Retinal pigment epithelial cell (primary cell): Measurements from ENCODE around the gene ETS1.
A peak's percentile ranks its signal among the peaks of the same experiment; 100 is the strongest.

Experiments
- DNase-seq: peaks from one replicate; pipeline ENCODE4 v3.0.0-alpha.2; 2010; ENCODE audit warnings: low read depth
- H3K4me3 ChIP-seq: 2 replicates; pipeline ENCODE4 v1.5.1; 2011; ENCODE audit warnings: mild to moderate bottlenecking, low read length, control low read depth, moderate library complexity
- TF ChIP-seq, protein P1 (sequence below): conservative IDR thresholded peaks from 2 replicates; pipeline ENCODE4 v1.5.1; 2011; ENCODE audit warnings: low read depth, low read length, control low read depth, inconsistent platforms

The ETS1 gene

DNA sequence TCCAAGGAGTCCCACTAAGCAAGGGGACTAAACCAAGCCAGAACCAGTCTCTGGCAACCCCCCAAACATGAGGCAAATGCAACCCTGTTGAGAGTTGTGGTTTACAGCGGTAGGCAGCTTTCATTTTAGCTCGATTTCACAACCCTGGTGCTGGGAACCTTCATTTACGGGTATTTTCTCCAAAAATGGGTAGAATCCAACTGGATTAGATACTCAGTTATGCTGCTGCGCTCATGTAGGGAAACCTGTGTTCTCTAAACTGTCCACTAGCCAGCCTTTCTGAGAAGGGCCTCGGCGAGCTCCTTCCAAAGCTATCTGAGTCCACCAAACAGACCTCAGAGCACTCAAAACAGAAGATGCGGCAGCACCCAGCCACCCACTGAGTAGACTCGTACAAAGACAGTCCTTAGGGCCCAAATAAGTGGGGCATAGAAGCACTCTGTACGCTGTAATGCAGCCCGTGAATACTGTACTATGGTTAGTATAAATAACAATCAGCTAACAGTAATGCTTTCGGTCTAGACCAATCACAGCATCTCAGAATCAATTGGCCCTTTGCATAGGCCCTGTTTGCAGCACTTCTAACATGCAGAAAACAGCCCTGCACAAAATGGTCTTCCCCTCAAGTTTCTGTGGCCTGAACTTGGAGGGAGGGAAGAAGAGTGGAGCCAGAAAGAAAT is 104.7 kb downstream of the ETS1 start:
- DNase-seq: no peak
- TF ChIP-seq, protein P1, sequence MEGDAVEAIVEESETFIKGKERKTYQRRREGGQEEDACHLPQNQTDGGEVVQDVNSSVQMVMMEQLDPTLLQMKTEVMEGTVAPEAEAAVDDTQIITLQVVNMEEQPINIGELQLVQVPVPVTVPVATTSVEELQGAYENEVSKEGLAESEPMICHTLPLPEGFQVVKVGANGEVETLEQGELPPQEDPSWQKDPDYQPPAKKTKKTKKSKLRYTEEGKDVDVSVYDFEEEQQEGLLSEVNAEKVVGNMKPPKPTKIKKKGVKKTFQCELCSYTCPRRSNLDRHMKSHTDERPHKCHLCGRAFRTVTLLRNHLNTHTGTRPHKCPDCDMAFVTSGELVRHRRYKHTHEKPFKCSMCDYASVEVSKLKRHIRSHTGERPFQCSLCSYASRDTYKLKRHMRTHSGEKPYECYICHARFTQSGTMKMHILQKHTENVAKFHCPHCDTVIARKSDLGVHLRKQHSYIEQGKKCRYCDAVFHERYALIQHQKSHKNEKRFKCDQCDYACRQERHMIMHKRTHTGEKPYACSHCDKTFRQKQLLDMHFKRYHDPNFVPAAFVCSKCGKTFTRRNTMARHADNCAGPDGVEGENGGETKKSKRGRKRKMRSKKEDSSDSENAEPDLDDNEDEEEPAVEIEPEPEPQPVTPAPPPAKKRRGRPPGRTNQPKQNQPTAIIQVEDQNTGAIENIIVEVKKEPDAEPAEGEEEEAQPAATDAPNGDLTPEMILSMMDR: no peak
- no peak overlapping the region for H3K4me3 ChIP-seq

DNA sequence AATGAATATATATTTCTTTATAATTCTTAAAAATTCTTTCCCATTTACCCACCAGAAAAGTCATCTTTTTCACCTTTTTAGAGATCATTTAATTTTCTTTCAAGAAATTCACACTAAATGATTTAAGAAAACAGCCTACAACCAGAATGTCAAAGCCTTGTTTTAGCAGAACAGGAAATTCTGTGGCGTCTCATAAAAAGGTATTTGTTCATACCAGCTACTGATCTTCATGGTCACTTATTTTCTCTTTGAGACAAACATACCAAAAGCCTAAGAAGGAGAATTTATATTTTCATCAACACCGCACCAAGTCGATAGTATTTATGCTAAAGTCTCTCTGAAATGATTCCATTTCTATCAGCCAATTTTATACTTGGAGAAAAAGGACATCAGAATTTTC is 105.3 kb downstream of the ETS1 start:
- TF ChIP-seq, protein P1: no peak
- DNase-seq: no peak
- H3K4me3 ChIP-seq: no peak overlapping the region

DNA sequence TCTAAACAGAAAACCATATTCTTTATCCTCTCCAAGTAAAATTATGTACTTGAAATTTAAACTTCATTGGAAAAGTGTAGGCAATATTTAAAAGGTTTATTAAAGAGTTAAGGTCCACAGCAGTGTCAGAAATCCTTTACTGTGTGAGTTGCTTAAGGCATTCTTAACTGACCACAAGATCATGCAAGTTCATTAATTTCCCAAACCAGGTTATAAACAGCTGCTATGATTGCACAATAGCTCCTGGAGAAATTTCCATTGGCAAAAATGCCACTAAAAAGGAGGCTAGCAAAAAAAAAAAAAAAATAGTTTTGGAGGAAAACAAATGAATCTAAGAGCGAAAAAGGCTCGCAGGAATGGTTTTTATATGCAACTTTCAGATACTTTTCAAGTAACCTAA is 106.2 kb downstream of the ETS1 start:
- TF ChIP-seq, protein P1: no peak
- no peak overlapping the region for H3K4me3 ChIP-seq
- peak; percentile 87 for DNase-seq

DNA sequence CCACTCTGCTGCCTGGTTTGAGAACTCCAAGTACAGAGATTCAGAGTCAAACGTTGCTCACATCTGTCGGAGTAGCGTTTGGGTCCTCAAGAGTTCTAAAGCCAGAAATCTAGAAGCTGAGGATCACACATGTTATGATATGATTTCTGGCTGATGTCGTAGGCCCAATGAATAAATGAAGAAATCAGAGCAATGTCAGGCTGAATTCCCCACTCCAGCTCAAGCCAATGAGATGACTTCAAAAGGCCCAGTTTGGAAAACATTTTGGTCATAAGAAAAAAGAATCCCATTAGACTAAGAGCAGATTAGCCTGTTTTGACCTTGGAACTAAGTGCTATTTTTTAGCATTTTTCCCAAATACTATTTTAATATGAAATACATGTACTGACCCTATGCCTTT is 106.7 kb downstream of the ETS1 start:
- DNase-seq: no peak
- H3K4me3 ChIP-seq: no peak overlapping the region
- TF ChIP-seq, protein P1: no peak

DNA sequence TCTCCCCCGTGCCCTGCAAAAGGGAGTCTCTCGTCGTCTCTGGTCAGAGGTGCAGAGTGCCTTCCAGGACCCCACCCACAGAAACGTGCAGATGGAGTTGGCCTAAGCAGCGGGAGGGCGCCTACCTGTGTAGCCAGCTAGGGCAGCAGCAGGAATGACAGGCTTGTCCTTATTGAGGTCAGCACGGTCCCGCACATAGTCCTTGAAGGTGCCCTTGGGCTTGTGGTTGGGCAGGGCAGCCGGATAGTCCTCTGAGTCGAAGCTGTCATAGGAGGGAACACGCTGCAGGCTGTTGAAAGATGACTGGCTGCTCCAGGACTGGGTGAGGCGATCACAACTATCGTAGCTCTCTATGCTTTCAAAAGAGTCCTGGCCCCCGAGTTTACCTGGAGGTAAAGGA is 107.3 kb downstream of the ETS1 start:
- H3K4me3 ChIP-seq: no peak overlapping the region
- DNase-seq: no peak
- TF ChIP-seq, protein P1: no peak

DNA sequence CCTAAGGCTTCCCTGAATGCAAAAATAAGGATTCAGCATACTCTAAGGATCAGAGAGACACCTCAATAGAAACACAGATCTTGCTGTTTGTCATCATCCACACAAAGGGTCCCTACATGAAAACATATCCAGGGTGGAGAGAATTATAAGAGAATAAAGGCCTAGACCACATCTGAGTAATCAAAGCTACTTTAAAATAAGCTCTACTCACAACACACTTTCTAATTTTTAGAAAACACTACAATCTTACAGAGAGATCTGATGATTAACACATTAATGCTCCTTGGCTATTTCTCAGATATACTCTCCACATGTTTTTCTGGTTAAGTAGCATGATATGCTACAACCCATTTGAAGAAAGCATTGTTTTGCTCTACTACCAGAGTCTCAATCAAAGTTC is 108.2 kb downstream of the ETS1 start:
- TF ChIP-seq, protein P1: no peak
- no peak for DNase-seq
- no peak overlapping the region for H3K4me3 ChIP-seq

DNA sequence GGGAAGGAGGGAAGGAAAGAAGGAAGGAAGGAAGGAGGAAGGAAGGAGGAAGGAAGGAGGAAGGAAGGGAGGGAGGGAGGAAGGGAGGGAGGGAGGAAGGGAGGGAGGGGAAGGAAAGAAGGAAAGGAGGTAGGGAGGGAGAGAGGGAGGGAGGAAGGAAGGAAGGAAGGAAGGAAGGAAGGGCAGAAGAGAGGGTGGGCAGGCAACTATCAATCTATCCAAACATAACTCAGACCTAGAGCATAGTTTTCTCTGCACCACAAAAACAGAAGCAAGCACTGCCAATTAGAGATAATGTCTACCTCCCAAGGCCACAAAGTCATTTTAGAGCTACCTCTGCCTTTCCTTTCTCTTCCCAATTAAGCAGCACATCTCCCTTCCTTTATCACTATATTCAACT is 109.1 kb downstream of the ETS1 start:
- H3K4me3 ChIP-seq: no peak overlapping the region
- TF ChIP-seq, protein P1: no peak
- DNase-seq: no peak
